ENCODE measurements around the gene TASP1. TPM values are rescaled to one million over a fixed set of nuclear protein-coding genes. Genes with fewer than 3 reads are reported as not detected.
A peak's percentile ranks its signal among the peaks of the same experiment; 100 is the strongest.
"Not testable (repeated sequence)": the region's sequence is repeated elsewhere in the genome, so short reads cannot be mapped to it uniquely, and the experiment has no call there.

TASP1 gene
- total RNA-seq, 6 experiments from 2014 or later, result 2.5 to 6.1 (median 4.3) TPM

DNA sequence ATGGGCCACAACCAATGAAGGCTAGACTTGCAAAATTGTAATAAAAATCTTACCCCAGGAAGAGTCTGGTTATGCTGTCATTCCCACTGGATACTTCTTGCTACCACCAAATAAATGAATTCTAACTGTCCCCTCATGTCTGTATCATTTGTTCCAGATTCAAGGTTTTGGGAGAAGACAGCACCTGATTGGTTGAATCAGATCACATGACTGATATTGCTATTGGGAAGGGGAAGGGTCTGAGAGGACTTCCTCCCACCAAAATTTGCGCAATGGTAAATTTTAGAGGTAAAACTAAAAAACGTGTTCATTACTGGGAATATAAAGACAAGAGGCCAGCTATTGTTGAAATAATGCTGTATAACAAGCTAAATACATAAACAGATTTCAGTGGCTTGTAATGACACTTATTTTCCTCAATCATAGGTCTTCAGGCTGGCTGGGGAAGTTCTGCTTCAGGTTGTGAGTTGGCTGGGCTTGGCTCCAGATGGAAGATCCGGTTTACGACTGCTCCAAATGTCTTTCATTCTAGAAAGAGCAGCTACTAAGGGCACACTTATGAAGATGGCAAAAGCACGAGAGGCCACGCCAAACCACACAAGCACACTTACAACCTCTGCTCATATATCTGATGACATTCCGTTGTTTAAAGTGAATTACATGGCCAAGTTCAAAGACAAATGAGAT is 27.1 kb upstream of the TASP1 start:
- Histone ChIP-seq H3K4me1 (no peaks in the 10 kb centered on the region), H3K27me3 (no peaks in the 10 kb centered on the region), H3K36me3 (no peaks in the 10 kb centered on the region), H3K9me3 (no peaks in the 10 kb centered on the region), H3K4me3 (no peak overlapping the region), H3K27ac (no peak overlapping the region)
- ATAC-seq (no peak), DNase-seq (no peak)
- intact Hi-C loops (cut with DNase I), result no loop called here
- WGBS (ENCODE audit: insufficient coverage, low coverage, low lambda C conversion rate, missing lambda C conversion rate), result 72% methylated on average over 6 of the region's 7 CpGs
- TF ChIP-seq, protein P1, sequence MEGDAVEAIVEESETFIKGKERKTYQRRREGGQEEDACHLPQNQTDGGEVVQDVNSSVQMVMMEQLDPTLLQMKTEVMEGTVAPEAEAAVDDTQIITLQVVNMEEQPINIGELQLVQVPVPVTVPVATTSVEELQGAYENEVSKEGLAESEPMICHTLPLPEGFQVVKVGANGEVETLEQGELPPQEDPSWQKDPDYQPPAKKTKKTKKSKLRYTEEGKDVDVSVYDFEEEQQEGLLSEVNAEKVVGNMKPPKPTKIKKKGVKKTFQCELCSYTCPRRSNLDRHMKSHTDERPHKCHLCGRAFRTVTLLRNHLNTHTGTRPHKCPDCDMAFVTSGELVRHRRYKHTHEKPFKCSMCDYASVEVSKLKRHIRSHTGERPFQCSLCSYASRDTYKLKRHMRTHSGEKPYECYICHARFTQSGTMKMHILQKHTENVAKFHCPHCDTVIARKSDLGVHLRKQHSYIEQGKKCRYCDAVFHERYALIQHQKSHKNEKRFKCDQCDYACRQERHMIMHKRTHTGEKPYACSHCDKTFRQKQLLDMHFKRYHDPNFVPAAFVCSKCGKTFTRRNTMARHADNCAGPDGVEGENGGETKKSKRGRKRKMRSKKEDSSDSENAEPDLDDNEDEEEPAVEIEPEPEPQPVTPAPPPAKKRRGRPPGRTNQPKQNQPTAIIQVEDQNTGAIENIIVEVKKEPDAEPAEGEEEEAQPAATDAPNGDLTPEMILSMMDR (IDR thresholded peaks at IDR 0.05), result no peak
- TF ChIP-seq POLR2A (IDR thresholded peaks at IDR 0.05), result no peak

DNA sequence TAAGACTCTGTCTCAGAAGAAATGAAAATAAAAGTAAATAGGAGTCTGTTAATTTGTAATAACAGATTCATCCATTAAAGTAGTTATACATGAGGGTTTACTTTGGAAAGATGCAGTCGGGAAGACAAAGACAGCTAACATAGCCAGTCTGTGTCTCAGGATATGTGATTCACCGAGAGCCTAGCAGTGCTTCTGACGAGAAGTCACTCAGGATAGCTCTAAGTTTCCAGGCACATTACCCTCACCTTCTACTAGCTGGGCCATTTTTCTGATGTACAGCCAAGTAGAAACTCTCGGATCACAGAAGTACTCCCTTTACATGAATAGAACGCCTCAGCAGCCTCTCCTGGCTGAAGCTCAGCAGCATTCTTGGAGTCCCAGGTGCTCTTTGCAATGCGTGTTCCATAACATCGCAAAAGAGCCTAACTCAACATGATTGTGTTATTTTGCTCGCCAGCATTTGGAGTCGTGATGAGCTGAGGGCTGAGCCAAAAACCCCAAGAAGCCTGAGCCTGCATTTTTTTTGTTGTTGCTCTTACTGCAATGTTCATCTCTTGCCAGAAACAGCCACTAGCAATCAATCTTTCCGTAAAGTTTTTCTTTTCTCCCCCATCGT is 22.4 kb upstream of the TASP1 start:
- Histone ChIP-seq H3K36me3 (no peaks in the 10 kb centered on the region), H3K27me3 (no peaks in the 10 kb centered on the region), H3K27ac (no peak overlapping the region), H3K4me3 (no peak overlapping the region), H3K4me1 (no peaks in the 10 kb centered on the region), H3K9me3 (no peaks in the 10 kb centered on the region)
- WGBS (ENCODE audit: insufficient coverage, low coverage, low lambda C conversion rate, missing lambda C conversion rate), result 54% methylated on average over 7 of the region's 11 CpGs
- TF ChIP-seq, protein P1 (IDR thresholded peaks at IDR 0.05), result no peak
- no peak for TF ChIP-seq POLR2A (IDR thresholded peaks at IDR 0.05)
- DNase-seq (no peak), ATAC-seq (no peak)
- intact Hi-C loops (cut with DNase I), result no loop called here

DNA sequence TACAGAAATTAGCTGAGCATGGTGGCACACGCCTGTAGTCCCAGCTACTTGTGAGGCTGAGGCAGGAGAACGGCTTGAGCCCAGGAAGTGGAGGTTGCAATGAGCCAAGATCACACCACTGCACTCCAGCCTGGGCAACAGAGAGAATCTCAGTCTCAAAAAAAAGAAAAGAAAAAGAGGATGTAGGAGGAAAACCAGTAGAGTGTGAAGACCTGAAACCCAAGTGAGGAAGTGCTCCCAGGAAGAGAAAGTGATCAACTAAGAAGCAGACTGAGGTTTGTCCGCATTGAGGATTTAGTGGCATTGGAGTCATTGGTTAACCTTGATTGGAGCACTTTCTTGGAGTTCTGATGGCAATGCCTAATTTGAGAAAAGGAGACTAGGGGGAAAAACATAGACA is 20.6 kb upstream of the TASP1 start:
- Histone ChIP-seq H3K27ac (no peak overlapping the region), H3K27me3 (no peaks in the 10 kb centered on the region), H3K4me1 (no peaks in the 10 kb centered on the region), H3K9me3 (no peaks in the 10 kb centered on the region), H3K36me3 (no peaks in the 10 kb centered on the region), H3K4me3 (no peak overlapping the region)
- 71% methylated on average over 3 of the region's 3 CpGs for WGBS (ENCODE audit: insufficient coverage, low coverage, low lambda C conversion rate, missing lambda C conversion rate)
- TF ChIP-seq POLR2A (IDR thresholded peaks at IDR 0.05), result no peak
- DNase-seq (no peak), ATAC-seq (no peak)
- intact Hi-C loops (cut with DNase I), result no loop called here

DNA sequence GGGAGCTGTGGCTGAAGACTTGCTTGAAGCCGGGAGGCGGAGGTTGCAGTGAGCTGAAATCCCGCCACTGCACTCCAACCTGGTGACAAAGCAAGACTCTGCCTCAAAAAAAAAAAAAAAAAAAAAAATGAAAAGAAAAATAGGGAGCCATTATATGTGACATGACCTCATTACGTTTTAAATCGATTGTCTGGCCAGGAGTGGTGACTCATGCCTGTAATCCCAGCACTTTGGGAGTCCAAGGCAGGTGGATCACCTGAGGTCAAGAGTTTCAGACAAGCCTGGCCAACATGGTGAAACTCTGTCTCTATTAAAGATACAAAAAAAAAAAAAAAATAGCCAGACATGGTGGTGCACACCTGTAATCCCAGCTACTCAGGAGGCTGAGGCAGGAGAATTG is 19.3 kb upstream of the TASP1 start:
- H3K4me3 ChIP-seq, result not testable (repeated sequence)
- ATAC-seq, result peak in 2 of 4 donors; percentile 63 to 66
- 81% methylated on average over 5 of the region's 5 CpGs for WGBS (ENCODE audit: insufficient coverage, low coverage, low lambda C conversion rate, missing lambda C conversion rate)

DNA sequence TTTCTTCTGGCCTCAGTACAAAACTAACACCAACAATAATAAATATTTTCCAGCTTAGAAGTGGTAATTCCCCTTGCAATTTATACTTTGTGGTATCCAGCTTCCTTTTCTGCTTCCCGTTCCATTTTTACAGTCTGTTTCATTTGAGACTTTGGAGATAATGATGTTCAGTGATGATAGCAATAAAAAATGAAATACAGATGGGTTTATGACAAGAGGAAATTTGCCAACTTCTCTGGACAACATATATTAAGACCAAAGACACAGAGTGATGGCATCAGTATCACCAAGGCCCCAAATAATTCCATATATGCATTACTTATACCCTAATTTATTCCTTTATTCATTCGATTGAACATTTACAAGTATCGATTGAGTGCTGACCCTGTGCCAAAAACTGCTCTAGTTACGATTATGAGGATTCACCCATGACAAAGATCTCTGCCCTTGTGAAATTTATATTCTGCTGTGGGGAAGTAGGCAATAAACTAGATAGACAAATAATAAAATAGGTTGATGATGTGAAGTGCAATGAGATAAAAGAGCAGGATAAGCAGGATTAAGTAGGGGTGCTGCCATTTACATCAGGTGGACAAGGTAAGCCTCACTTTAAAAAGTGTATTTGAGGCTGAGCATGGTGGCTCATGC is 18.1 kb upstream of the TASP1 start:
- H3K27me3 ChIP-seq, result no peaks in the 10 kb centered on the region
- no peaks in the 10 kb centered on the region for H3K4me1 ChIP-seq
- ATAC-seq (peak in 2 of 4 donors; percentile 62 to 77), DNase-seq (no peak)
- 25% methylated on average over 4 of the region's 4 CpGs for WGBS (ENCODE audit: insufficient coverage, low coverage, low lambda C conversion rate, missing lambda C conversion rate)
- H3K27ac ChIP-seq, result no peak overlapping the region
- H3K4me3 ChIP-seq, result no peak overlapping the region
- no peaks in the 10 kb centered on the region for H3K36me3 ChIP-seq
- TF ChIP-seq, protein P1 (IDR thresholded peaks at IDR 0.05), result no peak
- no peak for TF ChIP-seq POLR2A (IDR thresholded peaks at IDR 0.05)
- H3K9me3 ChIP-seq, result no peaks in the 10 kb centered on the region
- intact Hi-C loops (cut with DNase I), result no loop called here

More for the DNA sequence above, 19.3 kb upstream of the TASP1 start:
- DNase-seq; H3K36me3 ChIP-seq; H3K9me3 ChIP-seq; intact Hi-C loops (cut with DNase I); H3K4me1 ChIP-seq; H3K27me3 ChIP-seq; H3K27ac ChIP-seq: not testable (repeated sequence)
